Adipocyte (in vitro differentiated cells): ENCODE results near the gene KLF13.
A peak's percentile ranks its signal among the peaks of the same experiment; 100 is the strongest.

ENCODE experiments used
- DNase-seq: peaks from one replicate; pipeline ENCODE4 v3.0.0-alpha.2; 2015; ENCODE audit warnings: low read depth
- H3K27me3 ChIP-seq: replicated peaks from 2 replicates; pipeline ENCODE4 v1.7.0; 2013; ENCODE audit warnings: mild to moderate bottlenecking, low read length, moderate library complexity; ENCODE audit not compliant: control insufficient read depth, insufficient read depth
- H3K36me3 ChIP-seq: 2 replicates; pipeline ENCODE4 v1.7.0; 2013; ENCODE audit warnings: low read length, mild to moderate bottlenecking, moderate library complexity; ENCODE audit not compliant: control insufficient read depth, insufficient read depth, severe bottlenecking
- H3K4me1 ChIP-seq: 2 replicates; pipeline ENCODE4 v1.7.0; 2013; ENCODE audit warnings: mild to moderate bottlenecking, low read length, moderate library complexity; ENCODE audit not compliant: control insufficient read depth, insufficient read depth
- H3K4me3 ChIP-seq: 2 replicates; pipeline ENCODE4 v1.7.0; 2013; ENCODE audit warnings: mild to moderate bottlenecking, low read length, moderate library complexity
- H3K9ac ChIP-seq: 2 replicates; pipeline ENCODE4 v1.7.0; 2013; ENCODE audit warnings: mild to moderate bottlenecking, low read length, moderate library complexity
- H3K9me3 ChIP-seq: 2 replicates; pipeline ENCODE4 v1.7.0; 2013; ENCODE audit warnings: mild to moderate bottlenecking, low read length, moderate library complexity; ENCODE audit not compliant: control insufficient read depth

The KLF13 gene

GRCh38 chr15:31364301-31365031 is 37.8 kb downstream of the KLF13 start:
- Histone ChIP-seq H3K36me3 (no peaks in the 10 kb centered on the region), H3K9ac (peak overlapping the region; percentile 79), H3K27me3 (no peaks in the 10 kb centered on the region), H3K4me1 (peaks cover 83% of the 10 kb centered on the region), H3K4me3 (peak overlapping the region; percentile 38), H3K9me3 (peaks cover 3% of the 10 kb centered on the region)
- DNase-seq = no peak

GRCh38 chr15:31365032-31365654 is 38.5 kb downstream of the KLF13 start:
- DNase-seq = no peak
- Histone ChIP-seq H3K4me3 (peak overlapping the region; percentile 38), H3K9me3 (peaks cover 5% of the 10 kb centered on the region), H3K27me3 (no peaks in the 10 kb centered on the region), H3K4me1 (peaks cover 78% of the 10 kb centered on the region), H3K36me3 (no peaks in the 10 kb centered on the region), H3K9ac (peak overlapping the region; percentile 79)

- peak; percentile 90 for DNase-seq
- H3K36me3 ChIP-seq = no peaks in the 10 kb centered on the region
- H3K4me3 ChIP-seq = no peak overlapping the region
- H3K9me3 ChIP-seq = peaks cover 5% of the 10 kb centered on the region
- peak overlapping the region; percentile 89 for H3K9ac ChIP-seq
- peaks cover 75% of the 10 kb centered on the region for H3K4me1 ChIP-seq
- H3K27me3 ChIP-seq = no peaks in the 10 kb centered on the region
These were observed 39.1 kb downstream of the KLF13 start for GRCh38 chr15:31365655-31366127.

- H3K9me3 ChIP-seq = peaks cover 5% of the 10 kb centered on the region
- H3K36me3 ChIP-seq = no peaks in the 10 kb centered on the region
- peak overlapping the region; percentile 64 for H3K4me3 ChIP-seq
- DNase-seq = no peak
- no peaks in the 10 kb centered on the region for H3K27me3 ChIP-seq
- H3K4me1 ChIP-seq = peaks cover 72% of the 10 kb centered on the region
- H3K9ac ChIP-seq = peak overlapping the region; percentile 89
These were observed 39.6 kb downstream of the KLF13 start for GRCh38 chr15:31366169-31366734.

- Histone ChIP-seq H3K36me3 (no peaks in the 10 kb centered on the region), H3K9ac (peak overlapping the region; percentile 89), H3K9me3 (peaks cover 5% of the 10 kb centered on the region), H3K4me3 (peak overlapping the region; percentile 64), H3K27me3 (no peaks in the 10 kb centered on the region), H3K4me1 (peaks cover 68% of the 10 kb centered on the region)
- DNase-seq = no peak
These were observed 40.5 kb downstream of the KLF13 start for GRCh38 chr15:31367021-31367729.

- H3K36me3 ChIP-seq = peaks cover under 1% of the 10 kb centered on the region
- H3K9me3 ChIP-seq = peaks cover 5% of the 10 kb centered on the region
- peaks cover 68% of the 10 kb centered on the region for H3K4me1 ChIP-seq
- no peaks in the 10 kb centered on the region for H3K27me3 ChIP-seq
- no peak overlapping the region for H3K4me3 ChIP-seq
- H3K9ac ChIP-seq = peak overlapping the region; percentile 89
- no peak for DNase-seq
These were observed 41.2 kb downstream of the KLF13 start for GRCh38 chr15:31367730-31368344.

GRCh38 chr15:31369727-31370126 is 43.1 kb downstream of the KLF13 start:
- H3K4me3 ChIP-seq = no peak overlapping the region
- no peaks in the 10 kb centered on the region for H3K27me3 ChIP-seq
- H3K4me1 ChIP-seq = peaks cover 70% of the 10 kb centered on the region
- no peak for DNase-seq
- peaks cover 14% of the 10 kb centered on the region for H3K36me3 ChIP-seq
- H3K9me3 ChIP-seq = peaks cover 5% of the 10 kb centered on the region
- no peak overlapping the region for H3K9ac ChIP-seq

- Histone ChIP-seq H3K4me3 (no peak overlapping the region), H3K36me3 (peaks cover 30% of the 10 kb centered on the region), H3K9me3 (peaks cover 5% of the 10 kb centered on the region), H3K27me3 (no peaks in the 10 kb centered on the region), H3K4me1 (peaks cover 65% of the 10 kb centered on the region), H3K9ac (peak overlapping the region; percentile 55)
- DNase-seq = no peak
These were observed 45.0 kb downstream of the KLF13 start for GRCh38 chr15:31371520-31372240.

- Histone ChIP-seq H3K4me1 (peaks cover 55% of the 10 kb centered on the region), H3K27me3 (no peaks in the 10 kb centered on the region), H3K36me3 (peaks cover 30% of the 10 kb centered on the region), H3K4me3 (peak overlapping the region; percentile 28), H3K9ac (peak overlapping the region; percentile 55), H3K9me3 (peaks cover 5% of the 10 kb centered on the region)
- peak; percentile 70 for DNase-seq
These were observed 46.0 kb downstream of the KLF13 start for GRCh38 chr15:31372635-31373091.

GRCh38 chr15:31373096-31373865 is 46.6 kb downstream of the KLF13 start:
- peak overlapping the region; percentile 55 for H3K9ac ChIP-seq
- peaks cover 36% of the 10 kb centered on the region for H3K36me3 ChIP-seq
- H3K27me3 ChIP-seq = no peaks in the 10 kb centered on the region
- no peak overlapping the region for H3K4me3 ChIP-seq
- peaks cover 5% of the 10 kb centered on the region for H3K9me3 ChIP-seq
- H3K4me1 ChIP-seq = peaks cover 49% of the 10 kb centered on the region
- no peak for DNase-seq
